ENCODE measurements around the gene PTEN.
"Not testable (repeated sequence)": the region's sequence is repeated elsewhere in the genome, so short reads cannot be mapped to it uniquely, and the experiment has no call there.

PTEN gene

DNA sequence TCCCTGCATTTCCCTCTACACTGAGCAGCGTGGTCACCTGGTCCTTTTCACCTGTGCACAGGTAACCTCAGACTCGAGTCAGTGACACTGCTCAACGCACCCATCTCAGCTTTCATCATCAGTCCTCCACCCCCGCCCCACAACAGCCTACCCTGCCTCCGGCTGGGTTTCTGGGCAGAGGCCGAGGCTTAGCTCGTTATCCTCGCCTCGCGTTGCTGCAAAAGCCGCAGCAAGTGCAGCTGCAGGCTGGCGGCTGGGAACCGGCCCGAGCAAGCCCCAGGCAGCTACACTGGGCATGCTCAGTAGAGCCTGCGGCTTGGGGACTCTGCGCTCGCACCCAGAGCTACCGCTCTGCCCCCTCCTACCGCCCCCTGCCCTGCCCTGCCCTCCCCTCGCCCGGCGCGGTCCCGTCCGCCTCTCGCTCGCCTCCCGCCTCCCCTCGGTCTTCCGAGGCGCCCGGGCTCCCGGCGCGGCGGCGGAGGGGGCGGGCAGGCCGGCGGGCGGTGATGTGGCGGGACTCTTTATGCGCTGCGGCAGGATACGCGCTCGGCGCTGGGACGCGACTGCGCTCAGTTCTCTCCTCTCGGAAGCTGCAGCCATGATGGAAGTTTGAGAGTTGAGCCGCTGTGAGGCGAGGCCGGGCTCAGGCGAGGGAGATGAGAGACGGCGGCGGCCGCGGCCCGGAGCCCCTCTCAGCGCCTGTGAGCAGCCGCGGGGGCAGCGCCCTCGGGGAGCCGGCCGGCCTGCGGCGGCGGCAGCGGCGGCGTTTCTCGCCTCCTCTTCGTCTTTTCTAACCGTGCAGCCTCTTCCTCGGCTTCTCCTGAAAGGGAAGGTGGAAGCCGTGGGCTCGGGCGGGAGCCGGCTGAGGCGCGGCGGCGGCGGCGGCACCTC lies at the start of gene PTEN, which contains the start of gene KLLN:
TSS of gene PTEN (plus strand) at position 573 of the 891 bp plus-strand sequence. CDS start 845 bp downstream, outside the sequence.
TSS of gene KLLN (minus strand) at position 481 of the 891 bp plus-strand sequence. CDS start 1,046 bp downstream, outside the sequence.
- FAIRE-seq (no peak), DNase-seq (ENCODE audit: low spot score) (peak; percentile 90)

GRCh38 chr10:87816163-87816897 lies 47.1 kb upstream of the PTEN start:
- no peak for DNase-seq (ENCODE audit: low spot score)
- no peak for FAIRE-seq

GRCh38 chr10:87816898-87817608 lies 46.4 kb upstream of the PTEN start:
- FAIRE-seq (no peak), DNase-seq (ENCODE audit: low spot score) (no peak)

DNA sequence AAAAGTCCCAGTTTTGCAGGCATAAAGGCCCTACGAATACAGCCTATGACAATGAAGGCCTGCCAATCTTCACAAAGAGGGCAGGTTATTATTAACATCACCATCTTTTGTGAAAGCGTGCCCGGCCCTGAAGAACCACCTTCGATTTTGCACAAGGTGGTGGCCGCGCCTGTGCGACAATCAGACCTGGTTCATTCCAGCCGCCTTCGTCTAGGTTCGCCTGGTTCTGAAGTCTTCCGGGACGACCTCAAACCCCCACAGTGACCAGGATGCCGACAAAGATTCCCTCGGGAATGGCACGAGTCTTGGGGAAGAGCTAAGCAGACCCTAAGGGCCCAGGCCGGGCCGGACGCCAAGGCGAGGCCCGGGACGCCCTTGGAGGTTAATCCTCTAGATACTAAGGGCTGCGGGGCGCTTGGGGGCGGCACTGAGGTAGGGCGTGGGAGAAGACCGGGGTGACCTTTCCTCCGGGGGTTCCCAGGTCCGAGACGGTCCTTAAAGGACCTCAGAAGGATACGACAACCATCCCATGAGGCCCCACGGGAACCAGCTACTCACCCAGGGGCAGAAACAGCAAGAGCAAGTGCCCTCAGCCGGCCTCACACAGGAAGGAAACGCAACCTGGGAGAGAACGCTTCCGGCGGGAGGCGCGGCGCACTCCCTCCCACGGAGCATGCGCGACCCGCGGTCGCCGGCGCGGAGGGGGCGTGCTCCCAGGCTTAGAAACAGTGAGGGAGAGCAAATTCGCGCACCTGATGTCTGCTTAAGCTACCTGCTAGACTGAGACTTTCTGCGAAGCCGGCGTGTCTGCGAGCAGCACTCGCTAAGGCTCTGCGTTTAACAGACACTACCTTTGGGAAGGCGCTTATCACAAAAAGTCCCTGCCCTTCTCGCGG lies 45.6 kb upstream of the PTEN start, which contains the start of gene ATAD1:
TSS of gene ATAD1 (minus strand) at position 618 of the 896 bp plus-strand sequence. CDS start 3,627 bp downstream, outside the sequence.
- FAIRE-seq (peak; percentile 40), DNase-seq (ENCODE audit: low spot score) (peak; percentile 90)

DNA sequence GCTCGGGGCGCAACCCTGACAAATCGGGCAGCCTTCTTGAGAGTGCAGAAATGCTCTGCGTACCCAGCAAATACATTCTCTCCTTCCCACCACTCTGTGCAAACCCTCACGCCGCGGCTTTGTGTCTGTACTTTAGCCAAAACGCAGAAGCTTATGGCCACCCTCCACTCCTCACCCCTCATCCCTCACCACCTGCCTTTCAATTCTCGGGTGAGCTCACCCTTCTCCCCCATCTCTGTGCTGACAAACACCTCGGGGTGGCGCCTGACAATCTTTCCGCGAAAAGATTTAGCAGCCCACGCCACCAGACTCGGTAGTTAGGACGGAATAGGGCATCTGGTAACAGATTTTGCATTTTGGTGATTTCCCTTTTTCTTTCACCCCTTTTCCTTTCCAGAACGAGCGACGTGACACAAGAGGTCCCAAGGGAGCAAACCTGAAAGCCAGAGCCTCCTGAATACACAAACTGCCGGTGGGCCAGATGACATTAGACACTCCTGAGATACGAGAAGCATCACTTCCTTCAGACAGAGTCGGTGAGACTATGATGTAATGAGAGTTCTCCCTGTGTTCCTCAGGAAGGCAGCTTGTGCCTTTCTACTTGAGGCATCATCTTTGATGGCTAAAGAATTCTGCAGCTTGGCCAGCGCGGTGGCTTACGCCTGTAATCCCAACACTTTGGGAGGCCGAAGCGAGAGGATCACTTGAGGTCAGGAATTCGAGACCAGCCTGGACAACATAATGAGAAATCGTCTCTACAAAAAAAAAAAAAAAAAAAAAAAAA lies 44.7 kb upstream of the PTEN start:
- no peak for FAIRE-seq
- DNase-seq (ENCODE audit: low spot score), result peak; percentile 21

GRCh38 chr10:87819289-87819585 lies 44.2 kb upstream of the PTEN start:
- FAIRE-seq, result no peak
- no peak for DNase-seq (ENCODE audit: low spot score)

DNA sequence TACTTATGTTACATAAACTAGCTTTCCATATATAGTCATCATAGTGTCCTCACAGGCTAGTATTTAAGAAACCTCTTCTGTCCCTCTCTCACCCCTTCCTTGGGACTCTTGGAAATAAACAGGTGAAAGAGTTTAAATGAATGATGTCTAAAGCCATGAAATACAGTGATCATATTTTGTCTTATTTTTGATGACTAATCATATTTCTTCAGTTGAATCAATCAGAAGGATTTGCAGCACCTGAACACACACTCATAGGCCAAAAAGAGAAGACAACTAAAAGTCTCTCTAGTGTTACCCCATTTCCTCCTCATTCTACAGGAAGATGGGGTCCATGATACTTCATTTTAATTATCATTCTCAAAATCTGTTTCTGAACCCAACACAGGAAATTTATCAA lies 36.8 kb upstream of the PTEN start:
- no peak for DNase-seq (ENCODE audit: low spot score)
- FAIRE-seq, result no peak

- DNase-seq (ENCODE audit: low spot score) (no peak), FAIRE-seq (no peak)
Measured at GRCh38 chr10:87827681-87828080, 35.7 kb upstream of the PTEN start.

DNA sequence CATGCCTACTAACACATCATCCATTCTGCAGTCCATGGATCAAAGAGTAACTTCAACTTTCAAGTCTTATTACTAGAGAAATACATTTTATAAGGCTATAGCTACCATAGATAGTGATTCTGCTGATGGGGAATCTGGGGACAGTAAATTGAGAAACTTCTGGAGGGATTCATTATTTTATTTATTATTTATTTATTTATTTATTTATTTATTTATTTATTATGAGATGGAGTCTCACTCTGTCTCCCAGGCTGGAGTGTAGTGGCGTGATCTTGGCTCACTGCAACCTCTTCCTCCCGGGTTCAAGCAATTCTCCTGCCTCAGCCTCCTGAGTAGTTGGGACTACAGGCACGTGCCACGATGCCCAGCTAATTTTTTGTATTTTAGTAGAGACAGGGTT lies 34.4 kb upstream of the PTEN start:
- FAIRE-seq; DNase-seq (ENCODE audit: low spot score): not testable (repeated sequence)

DNA sequence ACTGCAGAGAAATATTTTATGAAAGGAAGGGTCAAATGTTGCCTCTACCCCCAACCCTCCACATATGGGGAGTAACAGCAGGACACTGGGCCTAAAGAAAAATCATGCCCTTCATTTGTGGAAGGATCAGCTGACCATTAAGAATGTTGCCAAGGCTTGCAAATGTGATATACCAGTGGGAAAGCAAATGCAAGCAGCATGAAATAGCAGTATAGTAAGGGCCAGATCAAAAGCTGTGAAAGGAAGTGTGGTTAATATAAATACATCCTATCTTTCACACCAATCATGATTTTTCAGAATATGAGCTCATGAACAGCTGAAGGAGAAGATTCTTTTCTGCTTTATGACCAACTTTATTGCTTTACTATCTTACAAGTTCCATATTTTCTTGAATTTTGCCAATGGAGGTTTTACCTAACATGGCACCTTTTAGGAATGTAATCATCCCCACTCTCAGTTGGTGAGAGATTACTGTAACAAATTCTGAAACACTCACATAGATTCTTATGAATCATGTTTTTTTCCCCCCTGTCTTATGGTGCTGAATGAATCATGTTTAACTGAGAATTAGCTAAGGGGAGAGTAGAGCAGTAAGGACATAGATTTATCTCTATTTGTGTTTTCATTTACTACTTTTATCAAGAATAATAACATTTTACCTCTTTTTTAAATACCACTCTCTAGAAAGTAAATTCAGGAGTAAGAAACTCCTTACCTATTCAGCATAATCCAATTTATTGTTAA lies 33.3 kb upstream of the PTEN start:
- DNase-seq (ENCODE audit: low spot score) (no peak), FAIRE-seq (no peak)

DNA sequence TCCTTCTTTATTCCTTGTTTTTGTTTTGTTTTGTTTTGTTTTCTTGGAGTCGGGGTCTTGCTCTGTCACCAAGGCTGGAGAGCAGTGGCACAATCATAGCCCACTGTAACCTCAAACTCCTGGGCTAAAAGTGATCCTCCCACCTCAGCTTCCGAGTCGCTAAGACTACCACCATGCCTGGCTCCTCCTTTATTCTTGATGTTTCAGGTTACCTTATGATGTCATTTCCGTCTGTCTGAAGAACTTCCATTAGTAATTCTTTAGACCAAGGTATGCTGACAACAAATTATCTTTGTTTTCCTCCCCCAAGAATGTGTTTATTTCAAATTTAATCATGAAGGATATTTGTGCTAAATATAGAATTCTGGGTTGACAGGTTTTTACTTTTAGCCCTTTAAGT lies 27.3 kb upstream of the PTEN start:
- DNase-seq (ENCODE audit: low spot score), result no peak
- FAIRE-seq, result no peak

DNA sequence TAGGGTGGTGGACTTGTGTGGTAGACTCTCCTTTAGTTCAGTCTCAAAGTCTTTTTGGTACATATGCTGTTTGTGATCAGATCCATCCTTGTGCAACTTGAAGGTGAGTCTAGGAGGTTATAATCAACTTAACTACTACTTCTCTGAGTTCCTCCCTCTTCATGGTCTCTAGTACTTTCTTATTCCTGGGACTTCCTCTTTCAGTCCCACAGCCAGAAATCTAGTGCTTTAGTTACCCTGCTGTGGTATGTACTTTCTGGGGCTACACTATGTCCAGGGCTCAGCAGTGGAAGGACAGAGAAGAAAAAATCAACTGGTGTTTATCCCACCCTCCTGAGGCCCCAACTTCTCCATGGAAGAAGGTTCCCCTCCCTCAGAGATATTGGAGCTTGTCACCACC lies 26.0 kb upstream of the PTEN start:
- DNase-seq (ENCODE audit: low spot score) (no peak), FAIRE-seq (peak; percentile 44)

- FAIRE-seq (no peak), DNase-seq (ENCODE audit: low spot score) (no peak)
Measured at GRCh38 chr10:87838650-87839049, 24.8 kb upstream of the PTEN start.

- FAIRE-seq, result no peak
Measured at GRCh38 chr10:87841186-87841585, 22.2 kb upstream of the PTEN start.

GRCh38 chr10:87842220-87842641 lies 21.2 kb upstream of the PTEN start:
- FAIRE-seq, result no peak
- peak; percentile 58 for DNase-seq (ENCODE audit: low spot score)

More at GRCh38 chr10:87841186-87841585, 22.2 kb upstream of the PTEN start:
- DNase-seq (ENCODE audit: low spot score), result no peak

DNA sequence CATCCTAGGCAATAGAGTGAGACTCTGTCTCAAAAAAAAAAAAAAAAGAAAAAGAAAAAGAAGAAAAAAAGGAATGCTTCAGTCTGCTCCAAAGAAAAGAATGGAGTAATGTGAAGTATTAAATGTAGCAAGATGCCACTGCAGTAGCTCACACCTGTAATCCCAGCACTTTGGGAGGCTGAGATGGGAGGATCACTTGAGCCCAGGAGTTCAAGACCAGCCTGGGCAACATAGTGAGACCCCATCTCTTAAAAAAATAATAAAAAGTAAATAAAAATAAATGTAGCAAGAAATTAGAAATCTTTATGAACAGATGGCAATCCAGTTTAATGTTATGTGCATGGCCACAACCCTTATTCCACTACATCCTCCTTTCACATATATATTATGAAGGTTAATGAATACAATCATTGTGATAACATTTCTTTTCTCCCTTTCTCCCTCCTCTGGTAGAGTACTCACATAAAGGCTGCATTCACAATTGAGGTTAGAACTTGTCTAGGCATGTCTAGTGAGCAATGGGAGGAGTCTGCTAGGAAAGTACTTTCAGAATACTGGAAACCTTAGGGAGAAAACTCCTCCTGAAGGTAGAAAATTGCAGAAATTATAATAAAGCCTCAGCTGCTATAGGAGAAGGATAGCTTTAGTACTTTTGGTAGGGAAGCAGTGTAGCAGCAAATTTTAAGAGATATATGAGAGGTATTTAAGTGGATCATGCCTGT lies 20.5 kb upstream of the PTEN start:
- DNase-seq (ENCODE audit: low spot score) (no peak), FAIRE-seq (no peak)

- FAIRE-seq, result no peak
- DNase-seq (ENCODE audit: low spot score), result no peak
Measured at GRCh38 chr10:87843714-87844113, 19.7 kb upstream of the PTEN start.

- DNase-seq (ENCODE audit: low spot score), result no peak
Measured at GRCh38 chr10:87844837-87845623, 18.4 kb upstream of the PTEN start.

More at GRCh38 chr10:87844837-87845623, 18.4 kb upstream of the PTEN start:
- FAIRE-seq, result no peak

All from urothelium cell line (cell line).